GM19023 (cell line): ENCODE results near the gene TNFRSF25.
"Not testable (repeated sequence)": the region's sequence is repeated elsewhere in the genome, so short reads cannot be mapped to it uniquely, and the experiment has no call there.

Source experiments
- ATAC-seq: cut with Tn5 transposase; IDR thresholded peaks from one replicate; pipeline ENCODE4 v1.9.1; 2021; ENCODE audit warnings: mild to moderate bottlenecking, moderate library complexity; ENCODE audit not compliant: unreplicated experiment

The TNFRSF25 gene

DNA sequence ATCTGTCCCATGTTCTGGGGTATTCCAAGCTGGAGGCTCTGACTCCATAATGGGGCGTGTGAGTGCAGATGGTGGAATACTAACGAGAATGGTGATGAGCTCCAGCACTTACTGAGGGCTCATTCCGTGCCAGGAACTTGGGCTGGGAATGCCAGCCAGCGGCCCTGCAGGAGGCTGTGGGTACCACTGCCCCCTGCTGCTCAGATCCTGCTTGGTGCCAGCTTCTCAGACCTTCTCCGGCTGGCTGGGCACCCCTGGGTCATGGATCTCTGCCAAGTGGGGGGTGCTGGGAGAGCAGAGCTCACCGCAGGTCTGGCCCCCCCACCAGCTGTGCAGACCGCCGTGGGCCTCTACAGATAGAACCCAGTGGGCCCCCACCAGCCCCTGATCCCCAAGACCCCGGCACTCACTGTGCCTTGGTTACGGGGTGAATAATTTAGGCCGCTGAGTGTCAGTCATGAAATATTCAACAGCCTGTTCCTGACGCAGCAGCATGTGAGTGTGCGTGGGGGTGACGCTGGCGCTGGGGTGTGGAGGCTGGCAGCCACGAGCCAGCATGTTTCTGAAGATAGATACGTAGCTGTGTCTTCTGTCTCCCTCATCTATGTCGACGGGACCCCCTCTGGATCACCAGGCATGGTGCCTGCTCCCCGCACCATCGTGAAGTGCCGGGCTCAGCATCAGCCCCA lies 28.8 kb downstream of the TNFRSF25 start:
- ATAC-seq, result not testable (repeated sequence)

DNA sequence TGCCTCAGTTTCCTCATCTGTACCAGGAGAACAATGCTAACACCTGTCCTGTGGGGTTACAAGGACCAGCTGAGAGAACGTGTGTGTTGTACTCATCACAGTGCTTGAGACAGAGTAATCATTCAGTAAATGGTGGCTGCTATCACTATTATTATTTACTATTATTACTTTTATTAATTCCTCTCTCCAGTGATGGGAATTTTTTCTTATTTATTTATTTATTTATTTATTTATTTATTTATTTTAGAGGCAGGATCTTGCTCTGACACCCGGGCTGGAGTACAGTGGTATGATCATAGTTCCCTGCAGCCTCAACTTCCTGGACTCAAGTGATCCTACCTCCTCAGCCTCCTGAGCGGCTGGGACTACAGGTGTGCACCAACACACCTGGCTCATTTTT lies 29.7 kb downstream of the TNFRSF25 start:
- ATAC-seq, result not testable (repeated sequence)

DNA sequence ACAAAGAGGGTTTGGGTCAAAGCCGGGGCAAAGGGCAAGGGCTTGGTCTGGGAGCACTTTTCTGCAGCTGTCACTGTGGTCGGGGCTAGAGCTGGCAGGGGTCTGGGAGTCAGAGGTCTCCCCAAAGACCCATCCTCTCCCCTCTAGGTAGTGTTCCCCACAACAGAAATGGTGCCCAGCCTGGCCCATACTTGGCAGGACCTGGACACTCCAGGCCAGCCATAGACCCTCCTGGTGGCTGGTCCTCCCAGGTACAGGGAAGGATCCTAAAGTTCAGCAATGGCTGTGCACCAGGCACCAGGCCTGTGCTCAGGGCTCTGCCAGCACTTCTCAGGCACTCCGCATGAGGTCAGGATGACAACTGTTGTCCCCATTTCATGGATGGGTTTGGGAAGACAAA lies 30.4 kb downstream of the TNFRSF25 start:
- ATAC-seq, result no peak

DNA sequence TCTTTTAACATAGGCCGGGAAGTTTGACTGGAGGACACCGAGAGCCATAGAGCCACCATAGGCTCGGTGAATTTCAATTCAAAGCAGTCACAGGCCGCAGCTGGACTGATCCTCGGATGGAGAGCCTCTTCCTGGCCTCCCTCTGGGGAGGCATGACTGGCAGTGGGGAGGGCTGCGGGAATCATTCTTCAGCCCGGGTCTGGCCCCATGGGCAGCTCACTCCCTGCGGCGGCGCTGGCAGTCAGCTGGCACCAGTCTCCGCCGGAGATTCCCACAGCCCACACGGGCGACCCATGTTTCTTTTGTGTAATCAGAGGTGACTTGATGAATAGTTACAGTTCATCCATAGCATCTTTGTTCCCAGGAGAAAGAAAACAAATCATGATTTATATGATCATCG lies 30.8 kb downstream of the TNFRSF25 start:
- ATAC-seq, result no peak

DNA sequence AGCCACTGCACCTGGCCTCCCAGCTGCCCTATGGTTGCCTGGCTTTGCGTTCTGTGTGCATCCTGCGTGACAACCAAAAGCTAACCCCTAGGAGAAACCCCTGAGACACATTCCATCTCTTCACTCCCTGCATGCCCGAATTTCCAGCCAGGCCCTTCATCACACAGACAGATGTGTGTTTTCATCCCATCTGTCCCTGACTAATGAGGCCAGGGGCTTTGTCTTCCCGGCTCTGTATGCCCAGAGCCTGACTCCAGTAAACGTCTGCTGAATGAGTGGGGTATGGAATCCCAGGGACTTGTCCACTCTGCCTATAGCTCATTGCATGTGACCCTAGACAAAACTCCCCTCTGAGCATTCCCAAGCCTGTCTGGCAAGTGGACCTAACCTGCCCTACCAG lies 31.8 kb downstream of the TNFRSF25 start:
- no peak for ATAC-seq

DNA sequence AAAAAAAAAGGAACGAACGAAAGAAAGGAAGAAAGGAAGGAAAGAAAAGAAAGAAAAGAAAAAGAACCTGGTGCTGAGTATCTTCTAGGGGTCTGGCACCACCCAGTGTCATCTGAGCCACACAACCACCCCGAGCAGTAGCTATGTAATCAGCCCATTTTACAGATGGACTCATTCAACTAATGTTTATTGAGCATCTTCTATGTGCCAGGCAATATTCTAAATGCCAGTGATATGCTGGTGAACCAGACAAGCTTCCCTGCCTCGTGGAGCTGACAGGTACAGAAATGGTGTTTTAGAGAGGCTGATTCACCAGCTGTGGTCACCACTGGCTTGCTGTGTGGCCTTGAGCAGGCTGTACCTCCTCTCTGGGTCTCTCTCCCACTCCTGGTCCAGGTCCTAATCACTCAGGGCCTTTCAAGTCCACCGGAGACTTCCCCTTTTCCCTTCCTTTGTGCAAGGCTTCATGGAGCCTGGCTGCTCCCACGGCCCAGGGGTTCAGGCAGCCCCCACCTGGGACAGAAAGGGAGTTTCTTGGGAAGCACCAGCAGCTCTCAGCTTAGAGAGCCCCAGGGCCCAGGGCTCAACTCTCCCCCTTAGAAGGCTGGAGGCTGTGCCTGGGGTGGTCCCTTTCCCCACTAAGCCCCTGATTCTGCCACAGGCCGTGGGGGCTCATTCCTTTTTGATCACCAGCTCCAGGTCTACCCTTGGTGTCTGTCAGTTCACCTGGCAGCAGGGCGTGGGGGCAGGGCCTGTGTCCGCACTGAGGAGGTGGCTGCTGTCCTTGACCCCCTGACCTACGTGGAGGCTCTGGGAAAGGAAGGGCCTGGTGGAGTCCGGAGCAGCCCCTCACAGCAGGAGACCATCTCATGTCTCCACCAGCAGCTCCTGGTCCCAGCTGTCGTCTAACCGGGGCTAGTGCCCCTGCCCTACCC lies 34.1 kb downstream of the TNFRSF25 start:
- not testable (repeated sequence) for ATAC-seq

DNA sequence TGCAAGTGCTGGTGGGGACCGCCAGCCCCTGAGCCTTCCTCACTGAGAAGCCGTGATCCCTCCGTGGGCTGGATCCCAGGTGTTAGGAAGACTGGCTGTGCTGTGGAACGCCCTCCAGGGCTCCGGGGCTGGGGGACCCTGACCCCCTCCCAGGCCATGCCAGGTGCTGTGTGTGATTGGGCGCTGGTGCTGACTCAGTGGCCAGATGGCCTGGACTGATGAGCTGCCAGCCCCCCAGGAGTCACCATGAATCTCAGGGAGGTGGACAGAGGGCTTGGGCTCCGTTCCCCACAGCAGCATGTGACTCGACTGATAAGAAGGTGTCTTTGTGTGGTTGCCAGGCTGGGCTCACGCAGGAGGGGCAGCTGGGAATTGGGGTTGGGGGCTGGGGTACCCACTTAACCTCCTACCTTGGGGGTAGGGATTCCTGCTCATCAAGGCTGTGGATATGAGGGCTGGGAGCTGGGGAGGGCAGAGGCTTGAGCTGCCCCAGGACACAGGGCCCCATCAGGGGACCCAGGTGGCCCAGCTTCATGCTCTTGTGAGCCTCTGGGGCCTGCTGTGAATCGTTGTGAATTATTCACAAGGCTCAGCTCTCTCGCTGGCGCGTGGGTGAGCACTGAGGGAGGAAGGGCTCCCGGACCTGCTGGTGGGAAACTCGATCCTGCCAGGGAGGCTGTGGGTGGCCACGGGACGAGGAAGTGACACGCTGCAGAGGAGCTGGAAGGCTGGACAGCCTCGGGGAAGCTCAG lies 36.1 kb downstream of the TNFRSF25 start:
- not testable (repeated sequence) for ATAC-seq

DNA sequence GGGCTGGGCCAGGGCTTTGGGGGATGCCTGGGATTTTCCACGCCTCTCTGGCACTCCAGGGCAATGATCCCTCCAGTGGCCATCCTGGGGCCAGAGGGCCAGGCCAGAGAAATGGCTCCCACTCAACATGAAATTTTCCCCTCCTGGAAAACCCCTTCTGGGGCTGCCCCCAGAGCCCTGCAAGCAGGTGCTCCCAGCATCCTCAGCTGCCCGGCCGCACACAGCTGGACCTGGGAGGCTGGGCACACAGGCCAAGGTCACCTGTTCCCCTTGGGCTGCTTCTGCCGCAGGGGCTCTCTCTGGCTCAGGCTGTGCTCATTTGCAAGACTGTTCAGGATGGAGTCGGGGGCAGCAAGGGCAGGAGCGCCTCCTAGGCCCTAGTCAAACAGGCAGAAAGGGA lies 37.5 kb downstream of the TNFRSF25 start:
- ATAC-seq, result not testable (repeated sequence)

DNA sequence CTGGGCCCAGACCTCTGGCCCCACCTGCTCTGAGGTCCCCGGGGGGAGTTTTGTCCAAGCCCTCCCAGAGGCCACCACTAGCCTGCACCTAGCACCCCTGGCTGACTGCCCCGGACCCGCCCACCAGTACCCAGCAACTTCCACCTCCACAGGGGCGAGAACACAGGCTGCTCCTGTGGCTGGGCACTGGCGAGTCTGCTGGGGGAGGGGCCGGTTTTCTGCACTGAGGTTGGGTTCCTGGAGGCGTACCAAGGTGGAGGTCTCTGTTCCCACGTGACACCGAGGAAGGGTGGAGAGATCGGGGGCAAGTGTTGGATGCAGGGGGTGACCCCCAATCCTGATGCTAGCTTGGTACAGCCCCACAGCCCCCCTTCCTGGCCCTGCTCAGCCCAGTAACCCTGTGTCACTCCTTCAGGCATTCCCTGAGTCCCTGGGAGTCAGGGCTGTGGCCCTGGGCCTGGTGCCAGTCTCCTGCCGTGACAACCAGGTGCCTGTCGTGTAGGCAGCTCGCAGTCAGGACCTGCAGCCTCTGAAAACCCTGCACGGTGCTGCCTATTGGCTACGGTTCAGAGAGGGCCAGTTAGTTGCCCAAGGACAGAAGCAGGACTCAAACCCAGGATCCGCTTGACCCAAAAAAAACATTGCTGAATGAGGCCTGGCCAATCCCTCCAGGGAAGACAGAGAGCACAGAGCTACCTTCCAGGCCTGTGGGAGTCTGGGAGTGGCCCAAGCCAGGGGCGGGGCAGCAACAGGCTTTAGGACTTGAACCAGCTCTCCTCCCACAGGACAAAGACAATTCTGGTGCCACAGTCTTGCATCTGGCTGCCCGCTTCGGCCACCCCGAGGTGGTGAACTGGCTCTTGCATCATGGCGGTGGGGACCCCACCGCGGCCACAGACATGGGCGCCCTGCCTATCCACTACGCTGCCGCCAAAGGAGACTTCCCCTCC lies 38.3 kb downstream of the TNFRSF25 start:
- no peak for ATAC-seq

DNA sequence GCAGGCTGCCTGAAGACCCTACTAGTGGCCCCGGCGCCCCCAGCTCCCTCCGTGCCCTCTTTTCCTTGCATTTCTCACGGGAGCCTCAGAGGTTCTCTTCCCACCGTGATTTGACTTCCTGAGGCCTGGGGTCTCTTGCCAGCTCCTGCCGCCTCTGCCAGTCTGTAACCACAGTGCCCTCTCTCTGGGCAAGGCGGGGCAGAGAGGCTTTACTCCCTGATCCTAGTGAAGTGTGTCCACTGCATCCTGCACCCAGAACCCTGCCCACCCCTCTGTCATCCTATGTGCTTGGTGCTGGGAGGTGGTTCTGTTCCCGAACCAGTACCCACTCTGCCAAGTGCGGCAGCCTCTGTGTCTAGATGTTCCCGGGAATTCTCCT lies 39.0 kb downstream of the TNFRSF25 start:
- no peak for ATAC-seq

DNA sequence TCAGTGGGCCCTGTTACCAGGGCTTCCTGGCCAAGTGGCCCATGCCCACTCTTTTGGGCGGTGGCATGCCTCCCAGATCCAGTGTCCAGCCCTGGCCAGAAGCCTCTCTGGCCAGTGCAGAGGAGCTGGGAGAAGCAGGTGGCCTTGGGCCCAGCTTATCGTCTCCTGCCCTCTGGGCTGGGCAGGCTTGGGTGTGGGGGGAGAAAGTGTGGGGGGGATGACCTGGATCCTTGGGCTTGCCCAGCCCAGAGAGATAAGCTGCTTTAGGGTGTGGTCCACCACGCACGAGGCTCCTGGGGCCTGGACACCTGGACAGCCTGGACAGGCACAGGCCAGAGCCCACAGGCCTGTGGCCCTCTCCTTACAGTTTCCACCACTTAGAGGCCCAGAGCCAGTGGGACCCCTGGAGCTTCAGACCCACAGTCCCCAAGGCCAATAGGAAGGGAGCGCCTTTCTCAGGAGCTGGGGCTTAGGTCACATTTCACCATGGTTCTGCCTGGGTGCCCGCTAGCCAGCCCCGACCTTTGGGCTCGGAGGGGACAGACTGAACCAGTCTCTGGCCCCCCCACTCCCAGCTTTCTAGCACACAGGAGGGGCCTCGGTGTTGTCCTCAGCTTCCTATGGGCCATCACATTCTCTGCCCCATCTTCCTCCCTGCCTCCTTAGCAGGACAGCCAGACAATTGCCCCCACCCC lies 39.5 kb downstream of the TNFRSF25 start:
- ATAC-seq, result no peak

DNA sequence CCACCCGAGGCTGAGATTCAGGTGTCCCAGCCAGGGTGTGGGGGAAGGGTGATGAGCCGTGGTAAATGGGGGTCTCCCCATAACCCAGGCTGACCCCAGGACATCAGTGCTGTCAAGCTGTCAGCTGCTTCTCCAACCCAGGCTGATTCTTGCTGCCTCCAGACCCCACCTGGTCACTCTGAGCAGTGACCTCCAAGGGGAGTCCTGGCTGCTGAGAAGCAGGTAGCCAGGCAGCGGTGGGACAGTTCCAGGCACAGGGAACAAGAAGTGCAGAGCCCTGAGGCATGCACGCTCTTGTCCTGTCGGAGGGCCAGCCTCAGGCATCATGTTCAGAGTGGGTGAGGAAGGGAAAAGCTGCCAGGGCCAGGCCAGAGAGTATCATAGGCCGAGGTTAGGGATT lies 40.3 kb downstream of the TNFRSF25 start:
- ATAC-seq, result no peak

DNA sequence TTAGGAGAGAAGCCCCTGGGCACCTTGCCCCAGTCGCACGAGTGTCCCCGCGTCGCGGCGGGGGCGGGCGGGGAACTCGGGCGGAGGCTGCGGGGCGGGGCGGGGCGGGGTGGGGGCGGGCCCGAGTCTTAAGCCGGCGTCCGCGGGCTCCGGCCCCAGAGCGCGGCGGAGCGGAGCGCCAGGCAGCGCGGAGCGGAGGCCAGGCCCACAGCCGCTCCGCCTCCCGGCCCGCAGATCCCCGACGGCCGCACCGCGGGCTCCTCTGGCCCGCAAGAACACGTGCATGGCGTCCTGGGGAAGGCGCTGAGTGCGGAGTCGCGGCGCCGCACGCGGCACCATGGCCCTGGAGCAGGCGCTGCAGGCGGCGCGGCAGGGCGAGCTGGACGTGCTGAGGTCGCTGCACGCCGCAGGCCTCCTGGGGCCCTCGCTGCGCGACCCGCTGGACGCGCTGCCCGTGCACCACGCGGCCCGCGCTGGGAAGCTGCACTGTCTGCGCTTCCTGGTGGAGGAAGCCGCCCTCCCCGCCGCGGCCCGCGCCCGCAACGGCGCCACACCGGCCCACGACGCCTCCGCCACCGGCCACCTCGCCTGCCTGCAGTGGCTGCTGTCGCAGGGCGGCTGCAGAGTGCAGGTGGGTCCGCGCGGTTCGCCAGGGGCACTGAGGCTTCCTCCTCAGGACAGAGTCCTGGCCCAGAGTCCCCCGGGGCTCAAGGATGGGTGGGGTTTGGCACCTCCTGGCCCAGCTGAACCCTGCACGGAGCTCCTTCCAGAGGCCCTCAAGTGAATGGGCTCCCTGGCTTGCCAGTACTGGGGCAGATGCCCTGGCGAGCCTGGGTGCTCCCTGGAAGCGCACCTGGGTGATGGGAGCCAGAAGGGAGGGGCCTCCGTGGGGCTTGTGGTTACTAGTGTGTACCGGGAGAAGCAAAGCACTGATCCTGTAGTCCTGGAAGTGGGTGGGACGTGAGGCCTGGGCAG lies 41.1 kb downstream of the TNFRSF25 start, which contains the start of gene ESPN:
Gene ESPN (plus strand): TSS at position 158 of the 975 bp plus-strand sequence. CDS start 180 bp downstream, at position 338.
- ATAC-seq, result no peak

DNA sequence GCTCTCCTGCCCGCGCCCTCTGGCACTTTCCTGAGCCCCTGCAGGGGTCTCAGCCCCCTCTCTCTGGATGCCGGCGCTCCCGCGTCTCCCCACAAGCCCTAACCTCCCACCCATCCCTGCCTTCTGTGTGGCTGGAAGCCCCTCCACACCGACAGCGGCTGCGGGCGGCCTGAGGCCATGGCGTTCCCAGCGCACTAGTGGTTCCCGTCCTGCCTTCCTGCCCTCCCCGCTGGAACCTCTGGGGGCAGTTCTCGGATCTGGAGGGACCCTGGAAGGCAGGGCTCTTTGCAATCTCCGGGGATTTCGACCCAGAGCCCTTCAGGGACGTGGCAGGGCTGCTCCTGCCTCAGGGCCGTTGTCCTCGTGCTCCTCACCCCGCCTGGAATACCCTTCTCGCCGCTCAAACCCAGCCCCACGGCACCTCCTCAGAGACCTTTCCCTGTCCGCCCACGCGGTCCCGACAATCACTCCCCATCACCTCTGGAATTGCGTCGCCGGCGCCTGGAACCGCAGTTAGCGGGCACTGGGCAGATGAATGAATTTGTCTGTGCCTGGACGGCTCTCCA lies 41.9 kb downstream of the TNFRSF25 start:
- ATAC-seq, result no peak

DNA sequence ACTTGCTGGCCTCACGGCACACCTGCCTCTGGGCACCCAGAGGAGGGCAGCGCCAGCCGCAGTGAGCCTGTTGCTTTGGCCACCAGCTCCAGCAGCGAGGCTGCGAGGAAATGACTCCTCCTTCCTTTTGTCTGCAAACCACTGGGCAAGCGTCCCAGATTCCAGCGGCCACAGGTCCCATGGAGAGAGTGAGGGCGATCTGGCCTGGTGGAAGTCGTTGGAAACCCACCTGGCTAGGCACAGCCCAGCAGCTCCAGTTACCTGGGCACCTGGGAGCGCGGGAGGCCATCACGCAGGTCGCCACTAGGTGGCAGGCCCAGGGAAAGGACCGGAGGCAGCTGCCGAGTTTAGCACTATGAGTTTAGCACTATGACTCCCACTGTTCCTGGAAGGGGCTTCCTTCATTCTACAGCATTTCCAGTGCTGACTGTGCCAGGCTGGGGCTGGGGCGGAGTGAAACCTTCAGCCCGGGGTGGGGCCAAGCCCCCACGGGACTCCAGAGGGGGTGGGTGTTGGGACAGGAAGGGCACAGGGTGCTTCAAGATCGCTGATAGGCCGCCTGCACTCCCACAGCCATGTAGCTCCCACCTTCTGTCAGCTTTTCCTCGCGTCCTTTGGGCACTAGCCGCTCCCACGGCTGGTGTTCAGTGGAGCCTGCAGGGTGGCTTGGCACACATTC lies 42.5 kb downstream of the TNFRSF25 start:
- no peak for ATAC-seq

DNA sequence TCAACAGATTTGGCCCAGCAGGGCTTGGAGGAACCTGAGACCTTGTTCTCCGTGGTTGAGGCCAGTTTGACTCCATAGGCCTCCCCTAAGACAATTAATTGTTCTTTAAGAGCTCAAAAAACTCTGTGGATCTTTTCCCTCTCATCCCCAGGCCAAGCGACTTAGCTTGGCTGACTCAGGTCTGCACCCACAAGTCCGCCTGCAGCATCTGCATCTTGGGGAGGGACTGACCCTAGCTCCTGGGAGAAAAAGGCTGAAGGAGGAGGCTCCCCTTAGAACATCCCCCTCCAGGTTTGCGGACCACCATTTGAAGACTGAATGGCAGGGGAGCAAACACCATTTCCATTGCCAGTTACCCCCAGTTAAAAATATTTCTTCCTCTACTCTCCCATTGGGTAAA lies 44.7 kb downstream of the TNFRSF25 start:
- no peak for ATAC-seq

DNA sequence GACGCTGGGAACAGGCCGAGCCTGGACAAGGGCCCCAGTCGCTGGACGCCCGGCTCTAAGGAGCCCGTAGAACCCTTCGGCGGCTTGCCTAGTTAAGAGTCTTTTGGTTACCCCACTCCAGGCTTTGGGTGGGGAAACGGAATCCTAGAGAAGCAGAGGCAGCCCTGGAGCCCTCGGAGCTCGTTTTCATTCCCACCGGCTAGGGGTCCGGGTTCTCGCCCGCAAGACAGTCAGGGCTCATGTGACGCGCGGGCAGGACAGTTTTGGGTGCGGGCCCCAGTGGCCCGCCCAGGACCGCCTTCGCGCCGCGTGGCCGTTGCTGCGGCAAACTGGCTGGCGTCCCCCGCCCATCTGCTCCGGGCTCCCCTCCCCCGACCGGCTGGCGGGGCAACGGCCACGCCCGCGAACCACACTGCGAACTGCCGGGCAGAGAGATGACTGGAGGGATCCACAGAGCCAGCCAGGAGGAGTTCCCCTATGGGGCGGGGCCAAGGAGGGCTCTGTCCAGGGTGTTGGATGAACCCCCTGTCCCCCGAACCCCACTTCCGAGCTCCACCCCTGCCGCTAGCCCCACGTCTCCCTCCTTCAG lies 45.4 kb downstream of the TNFRSF25 start:
- no peak for ATAC-seq
